ACC112 (cell line): ENCODE data around the gene ARL6IP5.

Source experiments
- H2AFZ ChIP-seq: fragments of 200-600 bp; sonication (generic); one replicate; pipeline ENCODE4 v1.6.0; 2017; ENCODE audit warnings: antibody characterized with exemption, low read length; ENCODE audit not compliant: unreplicated experiment
- H3K27ac ChIP-seq: fragments of 200-600 bp; sonication (generic); 2 replicates; pipeline ENCODE4 v1.5.1; 2014; ENCODE audit warnings: low read depth, mild to moderate bottlenecking, antibody characterized with exemption, low read length, moderate library complexity
- H3K27me3 ChIP-seq: fragments of 200-600 bp; sonication (generic); 2 replicates; pipeline ENCODE4 v1.6.1; 2014; ENCODE audit warnings: mild to moderate bottlenecking, antibody characterized with exemption, low read length, moderate library complexity, mixed read lengths; ENCODE audit not compliant: insufficient read depth
- H3K36me3 ChIP-seq: fragments of 200-600 bp; sonication (generic); 2 replicates; pipeline ENCODE4 v1.6.1; 2016; ENCODE audit warnings: mild to moderate bottlenecking, antibody characterized with exemption, low read length, moderate library complexity, mixed read lengths; ENCODE audit not compliant: insufficient read depth
- H3K4me1 ChIP-seq: fragments of 200-600 bp; sonication (generic); one replicate; pipeline ENCODE4 v1.6.1; 2016; ENCODE audit warnings: low read length, mixed read lengths; ENCODE audit not compliant: insufficient read depth, unreplicated experiment, control insufficient read depth
- H3K4me3 ChIP-seq: fragments of 200-600 bp; sonication (generic); 2 replicates; pipeline ENCODE4 v1.5.1; 2014; ENCODE audit warnings: mild to moderate bottlenecking, low read depth, low read length
- H3K79me2 ChIP-seq: fragments of 200-600 bp; sonication (generic); one replicate; pipeline ENCODE4 v1.6.0; 2016; ENCODE audit warnings: low read length; ENCODE audit not compliant: control insufficient read depth, unreplicated experiment, insufficient read depth

ARL6IP5 gene

DNA sequence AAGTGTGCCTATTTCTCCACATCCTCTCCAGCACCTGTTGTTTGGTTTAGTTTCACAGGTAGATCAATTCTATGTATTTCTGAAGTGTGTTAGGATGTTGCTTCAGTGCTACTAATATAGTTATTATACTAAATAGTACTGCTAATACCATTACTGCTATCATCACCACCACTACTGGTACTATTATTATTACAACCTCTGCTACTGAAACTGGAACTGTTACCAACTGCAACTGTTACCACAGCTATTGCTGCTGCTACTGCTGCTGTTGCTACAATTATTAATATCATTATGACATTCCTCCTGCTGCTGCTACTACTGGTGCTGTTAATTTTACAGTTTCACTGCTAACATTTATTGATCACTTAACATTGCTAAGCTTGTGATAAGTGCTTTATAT is 46.0 kb downstream of the ARL6IP5 start:
- Histone ChIP-seq H3K36me3 (no peaks in the 10 kb centered on the region), H3K4me3 (no peak overlapping the region), H3K79me2 (no peaks in the 10 kb centered on the region), H2AFZ (no peak overlapping the region), H3K27me3 (no peaks in the 10 kb centered on the region), H3K27ac (no peak overlapping the region), H3K4me1 (no peaks in the 10 kb centered on the region)

DNA sequence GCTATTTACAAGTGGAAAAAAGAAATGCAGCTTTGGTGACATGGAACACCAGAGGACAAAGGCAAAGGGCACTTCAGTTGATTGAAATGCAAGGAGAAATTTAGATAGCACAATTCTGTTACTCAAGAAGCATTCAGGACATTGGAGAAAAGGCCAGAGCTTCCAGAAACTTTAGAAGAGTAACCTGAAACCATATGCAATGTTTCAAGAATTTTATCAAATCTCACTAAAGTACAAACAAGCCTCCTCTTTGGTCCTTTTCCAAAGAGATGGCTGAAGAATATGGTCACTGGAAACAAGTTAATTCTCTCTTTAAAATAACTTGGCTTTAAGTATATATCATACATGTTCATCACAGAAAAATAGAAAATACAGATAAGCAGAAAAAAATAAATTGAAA is 52.3 kb downstream of the ARL6IP5 start:
- no peak overlapping the region for H2AFZ ChIP-seq
- H3K27ac ChIP-seq: no peak overlapping the region
- no peaks in the 10 kb centered on the region for H3K36me3 ChIP-seq
- H3K79me2 ChIP-seq: no peaks in the 10 kb centered on the region
- peaks cover 9% of the 10 kb centered on the region; the same call in 1 of the 2 replicates for H3K27me3 ChIP-seq
- no peak overlapping the region for H3K4me3 ChIP-seq
- no peaks in the 10 kb centered on the region for H3K4me1 ChIP-seq

DNA sequence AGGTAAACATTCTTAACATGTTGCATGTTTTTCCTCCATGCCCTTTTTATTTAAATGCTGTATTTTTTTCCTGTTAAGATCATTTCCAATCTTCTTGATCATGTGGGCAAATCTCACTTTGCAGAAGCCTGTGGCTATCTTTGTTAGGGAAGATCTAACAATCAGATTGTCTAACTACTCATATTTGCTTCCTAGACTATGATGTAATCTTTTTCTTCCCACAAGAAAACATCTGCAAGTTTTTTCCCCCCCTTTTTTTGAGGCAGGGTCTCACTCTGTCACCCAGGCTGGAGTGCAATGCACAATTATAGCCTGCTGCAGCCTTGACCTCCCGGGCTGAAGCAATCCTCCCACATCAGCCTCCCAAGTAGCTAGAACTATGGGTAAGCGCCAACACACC is 52.7 kb downstream of the ARL6IP5 start:
- no peak overlapping the region for H2AFZ ChIP-seq
- H3K27me3 ChIP-seq: peaks cover 9% of the 10 kb centered on the region; the same call in 1 of the 2 replicates
- no peak overlapping the region for H3K27ac ChIP-seq
- H3K4me1 ChIP-seq: no peaks in the 10 kb centered on the region
- no peaks in the 10 kb centered on the region for H3K79me2 ChIP-seq
- no peak overlapping the region for H3K4me3 ChIP-seq
- no peaks in the 10 kb centered on the region for H3K36me3 ChIP-seq

DNA sequence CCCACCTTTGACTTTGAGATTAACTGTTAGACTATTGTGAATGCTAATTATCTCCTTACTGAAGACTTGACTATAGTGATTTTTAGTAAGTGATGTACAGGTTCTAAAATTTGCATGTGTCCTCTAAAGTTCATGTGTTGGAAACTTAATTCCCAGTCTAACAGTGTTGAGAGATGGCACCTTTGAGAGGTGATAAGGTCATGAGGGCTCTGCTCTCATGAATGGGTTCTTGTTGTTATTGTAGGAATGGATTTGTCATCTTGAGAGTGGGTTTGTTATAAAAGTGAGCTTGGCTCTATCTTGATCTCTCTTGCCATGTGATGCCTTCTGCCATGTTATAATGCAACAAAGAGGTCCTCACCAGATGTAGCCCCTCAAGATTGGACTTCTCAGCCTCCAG is 56.6 kb downstream of the ARL6IP5 start:
- Histone ChIP-seq H2AFZ (no peak overlapping the region), H3K36me3 (no peaks in the 10 kb centered on the region), H3K27ac (no peak overlapping the region), H3K79me2 (no peaks in the 10 kb centered on the region), H3K27me3 (peaks cover 9% of the 10 kb centered on the region; the same call in 1 of the 2 replicates), H3K4me3 (no peak overlapping the region), H3K4me1 (no peaks in the 10 kb centered on the region)

DNA sequence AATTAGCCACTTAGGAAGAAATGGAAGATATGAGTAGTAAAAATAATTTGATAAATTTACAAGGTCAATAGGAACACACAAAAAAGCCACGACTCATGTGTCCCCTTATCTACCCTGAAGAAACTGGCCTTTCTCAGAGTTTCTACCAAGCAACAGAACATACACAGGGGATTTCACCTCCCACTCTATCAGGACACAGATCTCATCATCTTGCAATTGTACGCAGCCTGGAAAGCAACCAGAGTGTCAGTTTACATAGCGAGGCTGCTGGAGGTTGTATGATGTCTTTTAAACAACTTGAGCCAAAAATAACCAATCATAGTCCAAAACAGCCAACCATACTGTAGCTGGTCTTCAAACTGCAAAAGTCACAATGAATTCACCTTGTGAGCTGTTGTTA is 57.4 kb downstream of the ARL6IP5 start:
- H3K27me3 ChIP-seq: peaks cover 9% of the 10 kb centered on the region; the same call in 1 of the 2 replicates
- no peak overlapping the region for H2AFZ ChIP-seq
- no peak overlapping the region for H3K27ac ChIP-seq
- H3K4me3 ChIP-seq: no peak overlapping the region
- H3K79me2 ChIP-seq: no peaks in the 10 kb centered on the region
- no peaks in the 10 kb centered on the region for H3K4me1 ChIP-seq
- no peaks in the 10 kb centered on the region for H3K36me3 ChIP-seq

DNA sequence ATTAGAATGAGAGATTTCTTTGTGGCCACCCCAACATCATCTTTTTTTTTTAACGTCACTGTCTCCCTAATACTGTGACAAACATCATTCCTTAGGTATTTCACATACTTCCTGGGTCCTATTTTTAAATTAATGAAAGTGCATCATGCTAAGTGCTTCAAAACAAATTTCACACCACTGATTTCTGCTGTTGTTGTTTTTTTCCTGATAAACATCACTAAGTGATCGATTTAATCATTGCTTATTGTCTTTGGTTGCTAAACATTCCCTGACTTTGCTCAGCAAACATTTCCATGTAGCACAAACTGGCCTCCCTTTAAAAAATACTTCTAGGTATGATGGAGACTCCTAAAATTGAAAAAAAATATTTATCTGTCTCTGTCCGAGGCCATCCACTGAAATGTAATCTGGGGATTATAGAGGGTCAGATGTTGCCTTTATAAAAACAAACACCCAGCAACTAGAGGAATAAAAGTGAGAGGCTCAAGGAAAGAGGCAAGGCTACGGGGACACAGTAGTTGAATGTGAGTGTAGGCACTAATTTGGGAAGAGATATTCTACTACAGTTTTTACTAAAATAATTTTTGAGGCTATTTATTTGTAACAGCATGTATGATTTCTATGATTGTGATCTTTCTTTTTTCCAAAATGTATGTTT is 58.2 kb downstream of the ARL6IP5 start:
- no peak overlapping the region for H3K4me3 ChIP-seq
- no peaks in the 10 kb centered on the region for H3K79me2 ChIP-seq
- H3K36me3 ChIP-seq: no peaks in the 10 kb centered on the region
- H3K27ac ChIP-seq: no peak overlapping the region
- H3K4me1 ChIP-seq: no peaks in the 10 kb centered on the region
- H2AFZ ChIP-seq: no peak overlapping the region
- H3K27me3 ChIP-seq: peaks cover 9% of the 10 kb centered on the region; the same call in 1 of the 2 replicates

DNA sequence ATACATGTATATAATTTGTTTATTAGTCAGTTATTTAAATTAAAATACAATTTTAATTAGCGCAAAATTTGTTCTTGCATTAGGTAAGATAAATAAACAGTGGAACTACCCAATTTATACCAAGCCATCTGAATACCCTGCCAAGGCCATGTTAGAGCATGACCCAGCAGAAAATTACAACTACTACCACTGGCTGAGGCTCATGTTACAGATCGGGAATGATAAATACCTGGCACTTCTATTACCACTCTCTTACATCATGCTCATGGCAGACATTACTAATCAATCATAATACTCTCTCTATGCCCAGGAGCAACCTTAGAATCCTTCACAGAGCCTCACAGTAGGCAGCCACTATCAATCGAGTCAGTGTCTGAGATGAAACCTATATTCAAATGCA is 58.9 kb downstream of the ARL6IP5 start:
- H3K27me3 ChIP-seq: peaks cover 9% of the 10 kb centered on the region; the same call in 1 of the 2 replicates
- H3K27ac ChIP-seq: no peak overlapping the region
- H3K79me2 ChIP-seq: no peaks in the 10 kb centered on the region
- no peak overlapping the region for H2AFZ ChIP-seq
- no peaks in the 10 kb centered on the region for H3K36me3 ChIP-seq
- H3K4me3 ChIP-seq: no peak overlapping the region
- H3K4me1 ChIP-seq: no peaks in the 10 kb centered on the region

DNA sequence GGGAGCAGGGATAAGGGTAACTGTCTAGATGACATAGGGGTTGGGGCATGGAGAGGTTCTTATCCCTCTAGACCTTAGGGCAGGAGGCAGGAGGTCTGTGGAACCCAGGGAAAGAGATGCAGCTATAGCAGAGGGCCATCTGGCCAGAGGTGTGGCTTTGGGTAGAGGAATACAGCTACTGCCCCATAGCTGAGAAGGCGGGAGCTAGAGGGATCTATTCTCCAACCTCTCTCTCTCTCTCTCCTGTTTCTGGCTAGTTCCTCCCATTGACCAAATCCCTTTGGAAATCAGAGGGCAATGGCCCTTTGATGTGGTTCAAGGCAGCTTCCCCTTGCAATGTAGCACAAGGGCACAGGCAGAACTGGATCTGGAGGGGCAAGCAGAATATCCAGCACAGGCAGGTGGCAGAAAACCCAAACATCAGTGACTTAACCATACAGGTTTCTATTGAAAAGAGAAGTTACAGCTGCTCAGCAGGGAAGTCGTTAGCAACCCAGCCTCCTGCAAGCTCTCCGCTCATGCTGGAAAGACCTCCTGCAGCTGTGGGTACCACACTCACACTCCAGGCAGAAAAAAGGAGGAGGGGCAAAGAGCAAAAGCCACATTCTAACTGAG is 60.0 kb downstream of the ARL6IP5 start:
- Histone ChIP-seq H3K27ac (no peak overlapping the region), H3K4me1 (no peaks in the 10 kb centered on the region), H3K36me3 (no peaks in the 10 kb centered on the region), H3K79me2 (no peaks in the 10 kb centered on the region), H3K27me3 (peaks cover 9% of the 10 kb centered on the region; the same call in 1 of the 2 replicates), H2AFZ (no peak overlapping the region), H3K4me3 (no peak overlapping the region)

DNA sequence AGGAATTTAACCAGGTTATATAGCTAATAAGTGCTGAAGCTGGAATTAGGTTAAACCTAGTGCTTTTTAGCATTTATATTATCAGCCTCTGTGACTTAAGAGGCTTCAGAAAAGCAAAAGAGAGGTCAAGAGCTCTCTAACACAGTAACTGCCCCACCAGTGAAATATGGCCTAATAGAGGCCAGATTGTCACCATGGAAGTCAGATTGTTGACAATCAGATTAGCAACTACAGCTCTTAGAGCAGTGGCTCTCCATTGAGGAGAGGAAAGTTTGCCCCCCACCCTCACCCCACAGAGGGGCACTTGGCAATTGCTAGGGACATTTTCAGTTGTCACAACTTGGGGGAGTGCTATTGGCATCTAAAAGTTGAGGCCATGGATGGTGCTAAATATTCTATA is 61.0 kb downstream of the ARL6IP5 start:
- H2AFZ ChIP-seq: no peak overlapping the region
- peaks cover 6% of the 10 kb centered on the region; the same call in 1 of the 2 replicates for H3K27me3 ChIP-seq
- H3K79me2 ChIP-seq: no peaks in the 10 kb centered on the region

DNA sequence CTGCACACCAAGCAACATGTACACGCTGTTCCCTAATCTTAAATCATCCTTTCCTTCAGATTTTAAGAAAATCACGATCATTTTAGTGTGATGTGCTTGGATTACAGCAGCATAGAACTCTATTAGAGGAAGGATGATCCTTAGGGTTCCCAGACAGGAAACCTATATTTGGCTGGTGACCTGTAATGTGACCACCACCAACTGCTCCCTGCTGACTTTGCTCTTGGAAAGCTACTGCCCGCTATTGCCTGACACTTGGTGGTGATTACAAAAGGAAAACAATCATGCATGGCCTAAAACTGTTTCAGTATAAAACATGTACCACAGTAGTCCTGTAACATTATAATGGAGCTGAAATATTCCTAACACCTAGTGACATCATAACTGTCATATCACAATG is 64.8 kb downstream of the ARL6IP5 start:
- peaks cover 8% of the 10 kb centered on the region for H3K27me3 ChIP-seq

More for the DNA sequence above, 61.0 kb downstream of the ARL6IP5 start:
- H3K27ac ChIP-seq: no peak overlapping the region
- H3K4me3 ChIP-seq: no peak overlapping the region
- no peaks in the 10 kb centered on the region for H3K36me3 ChIP-seq
- no peaks in the 10 kb centered on the region for H3K4me1 ChIP-seq

More for the DNA sequence above, 64.8 kb downstream of the ARL6IP5 start:
- no peak overlapping the region for H2AFZ ChIP-seq
- H3K36me3 ChIP-seq: no peaks in the 10 kb centered on the region
- no peak overlapping the region for H3K27ac ChIP-seq
- no peaks in the 10 kb centered on the region for H3K4me1 ChIP-seq
- no peak overlapping the region for H3K4me3 ChIP-seq
- no peaks in the 10 kb centered on the region for H3K79me2 ChIP-seq
